A549 (cell line): ENCODE data around the gene KCNQ1. TPM values are rescaled to one million over a fixed set of nuclear protein-coding genes. Genes with fewer than 3 reads are reported as not detected.

Experiments
- ATAC-seq, 2 experiments: fragments of 200-7000 bp in 1 of 2; fragments of >200 bp in 1 of 2; cut with Nextera tagmentation in 1 of 2; cut with Tn5 transposase in 1 of 2; 3 replicates each; pipeline versions ENCODE4 v1.8.0 to v1.9.1; 2018 to 2020; ENCODE audit warnings: mild to moderate bottlenecking in 1 of 2, moderate library complexity in 1 of 2
- CTCF ChIA-PET: fragments of 300-600 bp; sonication (Branson Sonifier 250); formaldehyde crosslinking; extraction: SDS; loops from one replicate; lab custom pipeline; 2021; ENCODE audit warnings: antibody characterized with exemption, inconsistent platforms; lab: Yijun Ruan, JAX
- POLR2A ChIA-PET: fragments of 350-600 bp; formaldehyde crosslinking; extraction: SDS; loops from one replicate; lab custom pipeline; 2021; ENCODE audit warnings: antibody characterized with exemption, inconsistent platforms; lab: Yijun Ruan, JAX
- DNase-seq, 2 experiments: peaks; one replicate each; pipeline versions ENCODE4 v3.0.0 to v3.0.0-alpha.2; 2011 to 2016; ENCODE audit warnings: low read depth in 1 of 2, low spot score in 1 of 2
- FAIRE-seq: peaks from 2 replicates; lab custom pipeline; 2011; peaks lifted over from hg19 to GRCh38; lab: Jason Lieb, UNC
- H3K27ac ChIP-seq, 2 experiments: fragments of >200 bp; sonication (Bioruptor Twin); formaldehyde crosslinking; 3 replicates each; pipeline ENCODE4 v1.5.1; 2016 to 2017
- H3K4me1 ChIP-seq: fragments of >200 bp; sonication (Bioruptor Twin); formaldehyde crosslinking; 3 replicates; pipeline ENCODE4 v1.6.1; 2016
- H3K4me2 ChIP-seq: fragments of >200 bp; sonication (Bioruptor Twin); formaldehyde crosslinking; 3 replicates; pipeline ENCODE4 v1.6.1; 2016
- H3K4me3 ChIP-seq: fragments of >200 bp; sonication (Bioruptor Twin); formaldehyde crosslinking; 3 replicates; pipeline ENCODE4 v1.5.1; 2016
- H3K9me3 ChIP-seq: fragments of >200 bp; sonication (Bioruptor Twin); formaldehyde crosslinking; 3 replicates; pipeline ENCODE4 v1.6.1; 2016
- BHLHE40 ChIP-seq: IDR thresholded peaks from 2 replicates; pipeline ENCODE4 v1.6.1; 2012; ENCODE audit warnings: low read depth, low read length, inconsistent platforms
- CHD4 ChIP-seq: fragments of 200-600 bp; sonication (generic); IDR thresholded peaks from 2 replicates; pipeline ENCODE4 v1.6.1; 2016; ENCODE audit warnings: antibody characterized with exemption, mild to moderate bottlenecking, borderline replicate concordance
- EHMT2 ChIP-seq: fragments of 200-600 bp; sonication (generic); IDR thresholded peaks from 2 replicates; pipeline ENCODE4 v1.6.1; 2016; ENCODE audit warnings: antibody characterized with exemption, low read depth, mild to moderate bottlenecking, moderate library complexity
- ELK1 ChIP-seq: fragments of 150-350 bp; IDR thresholded peaks from 2 replicates; pipeline ENCODE4 v1.6.1; 2014; ENCODE audit warnings: low read depth, mild to moderate bottlenecking, low read length
- HOXA7 ChIP-seq: fragments of 250-450 bp; sonication (Bioruptor Pico); IDR thresholded peaks from 2 replicates; pipeline ENCODE4 v1.5.0; 2020; ENCODE audit warnings: mild to moderate bottlenecking, moderate library complexity
- JUN ChIP-seq, 2 experiments: fragments of >200 bp; sonication (Bioruptor Twin); formaldehyde crosslinking; IDR thresholded peaks; 2 replicates in 1 of 2; 3 replicates in 1 of 2; pipeline ENCODE4 v1.6.1; 2016 to 2017
- JUNB ChIP-seq: fragments of >200 bp; sonication (Bioruptor Twin); formaldehyde crosslinking; IDR thresholded peaks from 2 replicates; pipeline ENCODE4 v1.6.1; 2016
- KDM1A ChIP-seq: fragments of 200-600 bp; sonication (generic); IDR thresholded peaks from 2 replicates; pipeline ENCODE4 v1.6.1; 2016; ENCODE audit warnings: low read depth, mild to moderate bottlenecking
- NR3C1 ChIP-seq: fragments of >200 bp; sonication (Bioruptor Twin); formaldehyde crosslinking; IDR thresholded peaks from 3 replicates; pipeline ENCODE4 v1.6.1; 2017
- PBX3 ChIP-seq: IDR thresholded peaks from 2 replicates; pipeline ENCODE4 v1.6.1; 2012
- RAD21 ChIP-seq, 2 experiments: fragments of >200 bp in 1 of 2; sonication (Bioruptor Twin) in 1 of 2; formaldehyde crosslinking in 1 of 2; IDR thresholded peaks in 1 of 2; conservative IDR thresholded peaks in 1 of 2; 2 replicates in 1 of 2; 3 replicates in 1 of 2; pipeline ENCODE4 v1.6.1; 2012 to 2018; ENCODE audit warnings: inconsistent platforms in 1 of 2
- ZFP36 ChIP-seq: fragments of 450-650 bp; IDR thresholded peaks from 2 replicates; pipeline ENCODE4 v1.6.1; 2014; ENCODE audit warnings: borderline replicate concordance; ENCODE audit not compliant: partially characterized antibody
- ZNF302 ChIP-seq: fragments of 250-450 bp; sonication (Bioruptor Pico); IDR thresholded peaks from 2 replicates; pipeline ENCODE4 v1.9.0; 2021; ENCODE audit warnings: inconsistent platforms, mild to moderate bottlenecking, moderate library complexity
- ZSCAN20 ChIP-seq: fragments of 250-450 bp; sonication (Bioruptor Pico); IDR thresholded peaks from 2 replicates; pipeline ENCODE4 v1.8.0; 2022; ENCODE audit warnings: mild to moderate bottlenecking, moderate library complexity
- WGBS: methylation state at CpG from one replicate; pipeline ENCODE4 v1.1.6; 2017; ENCODE audit errors: missing lambda C conversion rate; 5-methylcytosine and 5-hydroxymethylcytosine counted together
- polyA plus RNA-seq, 4 experiments: library from polyadenylated mRNA; depleted of rRNA in 3 of 4; stranded (reverse); fragments of >200 nt; fragmentation: RNase III in 1 of 4; extraction: RNeasy Plus Mini Kit Qiagen cat#74134 plus additional on column Dnase treatment in 1 of 4; gene quantifications; 2 replicates in 3 of 4; 3 replicates in 1 of 4; pipeline ENCODE4 v1.2.3, GENCODE V29; 2011 to 2017
- TF ChIP-seq, protein P1 (sequence below): fragments of 450-650 bp; IDR thresholded peaks from 2 replicates; pipeline ENCODE4 v1.6.1; 2014; ENCODE audit warnings: antibody characterized with exemption

Gene KCNQ1
- polyA plus RNA-seq, 2 of the 4 experiments (the other 2 are of a cell fraction) = 0.14 to 0.17 TPM

GRCh38 chr11:2423157-2424025 lies 21.4 kb upstream of the KCNQ1 start:
- Histone ChIP-seq H3K27ac (no peak overlapping the region), H3K4me2 (no peak overlapping the region), H3K4me1 (no peaks in the 10 kb centered on the region), H3K9me3 (no peaks in the 10 kb centered on the region), H3K4me3 (no peak overlapping the region)
- ATAC-seq (no peak), FAIRE-seq (no peak), DNase-seq (no peak)
- ChIA-PET CTCF (interaction anchor here (0.6 to 31.0 kb wide), 11 partner anchors 18 to 972 kb away, joined by 3 to 903 read pairs (median 90); partner anchors contain the start of genes C11orf21, TSPAN32 and TSSC4), POLR2A (no interaction called here)
- no peak for TF ChIP-seq NR3C1
- 71% methylated on average over 25 of the region's 26 CpGs for WGBS

- no peak overlapping the region for H3K4me2 ChIP-seq
- H3K4me3 ChIP-seq = no peak overlapping the region
- no peak for DNase-seq
- TF ChIP-seq JUN (IDR thresholded peaks at IDR 0.05) = no peak
- TF ChIP-seq KDM1A = no peak
- no peak for TF ChIP-seq ZSCAN20 (CRISPR knock-in tag)
- ChIA-PET POLR2A (no interaction called here), CTCF (interaction anchor here (1.0 to 31.0 kb wide), 6 partner anchors 9 to 232 kb away, joined by 3 to 903 read pairs (median 94); partner anchors contain the start of genes C11orf21 and TSPAN32)
- WGBS = 58% methylated on average over 21 of the region's 28 CpGs
- no peak for ATAC-seq
- H3K27ac ChIP-seq = no peak overlapping the region
- H3K9me3 ChIP-seq = no peaks in the 10 kb centered on the region
- no peaks in the 10 kb centered on the region for H3K4me1 ChIP-seq
- FAIRE-seq = no peak
Observed at GRCh38 chr11:2424811-2425495, 19.9 kb upstream of the KCNQ1 start.

DNA sequence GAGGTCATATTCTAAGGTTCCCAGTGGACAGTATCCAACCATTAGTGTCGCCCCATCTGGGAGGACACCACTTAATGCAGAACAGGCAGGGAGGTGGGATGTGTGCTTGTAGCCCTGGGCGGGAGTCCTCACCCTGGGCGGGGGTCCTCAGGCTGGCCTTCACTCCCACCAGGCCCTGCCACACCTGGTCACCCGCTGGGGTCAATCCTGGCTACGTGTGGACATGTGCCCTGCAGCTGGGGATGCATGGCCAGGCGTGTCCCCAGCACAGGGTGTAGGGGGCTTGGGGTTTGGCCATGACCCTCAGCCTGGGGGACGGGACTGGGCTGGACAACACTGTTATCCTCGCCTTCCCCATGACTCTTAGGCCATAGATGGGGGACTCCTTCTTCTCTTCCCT lies 19.3 kb upstream of the KCNQ1 start:
- CTCF ChIA-PET = interaction anchor here (1.0 to 31.0 kb wide), 10 partner anchors 10 to 467 kb away, joined by 3 to 903 read pairs (median 12); partner anchors contain the start of genes C11orf21, CDKN1C and TSPAN32

More for the DNA sequence above, 19.3 kb upstream of the KCNQ1 start:
- no peak for ATAC-seq
- no peak overlapping the region for H3K4me2 ChIP-seq
- no peak overlapping the region for H3K27ac ChIP-seq
- H3K4me3 ChIP-seq = no peak overlapping the region
- no peaks in the 10 kb centered on the region for H3K4me1 ChIP-seq
- 27% methylated on average over 5 of the region's 8 CpGs for WGBS
- no peak for TF ChIP-seq PBX3
- TF ChIP-seq, protein P1, sequence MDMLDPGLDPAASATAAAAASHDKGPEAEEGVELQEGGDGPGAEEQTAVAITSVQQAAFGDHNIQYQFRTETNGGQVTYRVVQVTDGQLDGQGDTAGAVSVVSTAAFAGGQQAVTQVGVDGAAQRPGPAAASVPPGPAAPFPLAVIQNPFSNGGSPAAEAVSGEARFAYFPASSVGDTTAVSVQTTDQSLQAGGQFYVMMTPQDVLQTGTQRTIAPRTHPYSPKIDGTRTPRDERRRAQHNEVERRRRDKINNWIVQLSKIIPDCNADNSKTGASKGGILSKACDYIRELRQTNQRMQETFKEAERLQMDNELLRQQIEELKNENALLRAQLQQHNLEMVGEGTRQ = no peak
- TF ChIP-seq BHLHE40 = no peak
- TF ChIP-seq KDM1A = no peak
- TF ChIP-seq HOXA7 (CRISPR knock-in tag) = no peak
- TF ChIP-seq JUN (IDR thresholded peaks at IDR 0.05) = no peak
- TF ChIP-seq ZFP36 = no peak
- no peak for TF ChIP-seq ELK1
- no peak for TF ChIP-seq ZNF302 (CRISPR knock-in tag)
- TF ChIP-seq JUNB = no peak
- TF ChIP-seq EHMT2 = no peak
- TF ChIP-seq CHD4 = no peak
- TF ChIP-seq RAD21 (conservative IDR thresholded peaks at IDR 0.05 in 1 of 2, IDR thresholded peaks at IDR 0.05 in 1 of 2) = no peak
- TF ChIP-seq, all 56 proteins: peak for 0
- DNase-seq (no peak), FAIRE-seq (no peak)
- POLR2A ChIA-PET = no interaction called here
- no peaks in the 10 kb centered on the region for H3K9me3 ChIP-seq
